Measurements from ENCODE around the gene FITM1. TPM values are rescaled to one million over a fixed set of nuclear protein-coding genes. Genes with fewer than 3 reads are reported as not detected.

The FITM1 gene
- total RNA-seq, 6 donors from 2014 or later = 0.63 to 0.89 (median 0.82) TPM; not detected in 2

GRCh38 chr14:24110060-24110459 is 20.4 kb upstream of the FITM1 start:
- Histone ChIP-seq H3K4me3 (no peak overlapping the region), H3K36me3 (no peaks in the 10 kb centered on the region), H3K27me3 (no peaks in the 10 kb centered on the region), H3K9me3 (no peaks in the 10 kb centered on the region), H3K4me1 (peaks cover 9 to 26% (median 17%) of the 10 kb centered on the region in 4 donors), H3K27ac (peak overlapping the region in 2 of 4 donors; percentile 10 to 18)
- no peak for ATAC-seq (ENCODE audit: low FRiP score in 2 of 2)
- 64 to 76% methylated on average over 9 of the region's 9 CpGs for WGBS, 2 donors
- DNase-seq = peak in 1 of 2 donors; percentile 73
- TF ChIP-seq POLR2AphosphoS5 (IDR thresholded peaks at IDR 0.05) (no peak), POLR2A (IDR thresholded peaks at IDR 0.05) (no peak), CTCF (IDR thresholded peaks at IDR 0.05) (no peak), EP300 (IDR thresholded peaks at IDR 0.05) (no peak)

- no peak for DNase-seq
- no peak for TF ChIP-seq POLR2AphosphoS5 (IDR thresholded peaks at IDR 0.05)
- no peak for TF ChIP-seq EP300 (IDR thresholded peaks at IDR 0.05)
- TF ChIP-seq CTCF (IDR thresholded peaks at IDR 0.05) = no peak
- TF ChIP-seq POLR2A (IDR thresholded peaks at IDR 0.05) = no peak
Observed at GRCh38 chr14:24110523-24110922, 19.9 kb upstream of the FITM1 start.

GRCh38 chr14:24113379-24113800 is 17.1 kb upstream of the FITM1 start:
- no peaks in the 10 kb centered on the region for H3K9me3 ChIP-seq

More at GRCh38 chr14:24110523-24110922, 19.9 kb upstream of the FITM1 start:
- Histone ChIP-seq H3K9me3 (no peaks in the 10 kb centered on the region), H3K36me3 (no peaks in the 10 kb centered on the region), H3K4me3 (no peak overlapping the region), H3K27me3 (no peaks in the 10 kb centered on the region), H3K4me1 (peaks cover 10 to 27% (median 19%) of the 10 kb centered on the region in 4 donors), H3K27ac (no peak overlapping the region)
- 53 to 76% methylated on average over 1 of the region's 1 CpG for WGBS, 2 donors
- no peak for ATAC-seq (ENCODE audit: low FRiP score in 2 of 2)

GRCh38 chr14:24113801-24114531 is 16.5 kb upstream of the FITM1 start:
- peak; percentile 89 to 95 for DNase-seq
- WGBS, 2 donors = 0% methylated on average over 31 to 42 of the region's 42 CpGs
- TF ChIP-seq CTCF (IDR thresholded peaks at IDR 0.05) = no peak
- peak; percentile 56 to 79 (median 64) for TF ChIP-seq POLR2A (IDR thresholded peaks at IDR 0.05)
- peak; percentile 65 to 82 for TF ChIP-seq POLR2AphosphoS5 (IDR thresholded peaks at IDR 0.05)
- no peak for TF ChIP-seq EP300 (IDR thresholded peaks at IDR 0.05)
- peaks cover 17 to 38% (median 30%) of the 10 kb centered on the region in 4 donors for H3K4me1 ChIP-seq
- peak overlapping the region; percentile 97 to 100 (median 99) for H3K27ac ChIP-seq
- ATAC-seq (ENCODE audit: low FRiP score in 2 of 2) = peak; percentile 77 to 82
- no peaks in the 10 kb centered on the region for H3K27me3 ChIP-seq
- H3K9me3 ChIP-seq = no peaks in the 10 kb centered on the region
- peaks cover 2 to 22% (median 17%) of the 10 kb centered on the region in 4 donors for H3K36me3 ChIP-seq
- peak overlapping the region; percentile 54 to 73 (median 67) for H3K4me3 ChIP-seq

More at GRCh38 chr14:24113379-24113800, 17.1 kb upstream of the FITM1 start:
- DNase-seq (no peak), ATAC-seq (ENCODE audit: low FRiP score in 2 of 2) (no peak)
- H3K4me1 ChIP-seq = peaks cover 23 to 43% (median 36%) of the 10 kb centered on the region in 4 donors
- 17 to 22% methylated on average over 14 to 15 of the region's 15 CpGs for WGBS, 2 donors
- H3K4me3 ChIP-seq = peak overlapping the region; percentile 54 to 73 (median 67)
- H3K27me3 ChIP-seq = no peaks in the 10 kb centered on the region
- TF ChIP-seq POLR2AphosphoS5 (IDR thresholded peaks at IDR 0.05) (no peak), POLR2A (IDR thresholded peaks at IDR 0.05) (no peak), EP300 (IDR thresholded peaks at IDR 0.05) (no peak), CTCF (IDR thresholded peaks at IDR 0.05) (no peak)
- peak overlapping the region; percentile 97 to 100 (median 99) for H3K27ac ChIP-seq
- H3K36me3 ChIP-seq = peaks cover 0 to 16% (median 11%) of the 10 kb centered on the region in 4 donors
